ENCODE data around the gene TIGD7. TPM values are rescaled to one million over a fixed set of nuclear protein-coding genes. Genes with fewer than 3 reads are reported as not detected.

TIGD7 gene
- total RNA-seq, 1 experiment from 2014 or later, result 0.49 TPM

DNA sequence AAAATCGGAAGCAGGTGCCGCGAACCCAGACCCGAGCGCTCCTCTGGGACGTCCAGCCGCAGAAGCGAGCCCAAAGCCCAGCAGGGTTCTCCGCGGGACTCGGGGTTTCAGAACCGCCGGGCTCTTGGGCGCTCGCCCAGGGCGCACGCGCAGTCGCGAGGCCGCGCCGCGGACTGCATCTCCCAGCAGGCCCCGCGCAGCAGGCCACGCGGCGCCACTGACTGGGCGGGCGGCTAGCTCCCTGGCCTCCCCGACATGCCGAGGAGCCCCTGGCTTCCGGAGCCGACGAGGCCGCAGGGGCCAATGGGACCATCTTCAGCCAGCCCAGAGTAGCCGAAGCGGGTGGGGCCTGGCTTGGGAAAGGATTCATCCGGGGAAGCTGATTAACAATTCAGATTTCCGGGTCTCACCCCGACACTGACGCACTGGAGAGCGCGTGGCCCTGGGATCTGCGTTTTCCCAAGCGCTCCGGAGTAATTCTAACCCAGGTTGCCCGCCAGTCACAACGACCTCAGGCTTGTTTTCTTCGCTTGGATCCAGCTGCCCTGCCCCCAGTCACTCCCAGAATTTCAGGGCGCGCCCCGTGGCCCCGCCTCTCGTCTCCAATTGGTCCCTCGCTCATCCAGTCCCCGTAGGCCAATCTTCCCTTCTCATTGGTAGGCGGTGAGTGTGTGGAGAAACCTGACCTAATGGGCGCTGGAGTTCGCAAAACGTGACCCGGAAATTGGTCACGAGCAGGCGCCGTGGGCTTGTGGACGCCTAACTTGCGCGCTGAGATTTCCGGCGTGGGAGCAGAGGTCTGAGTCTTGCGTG is 22.3 kb downstream of the TIGD7 start, which contains the start of gene ZNF263:
ZNF263 (plus strand) TSS at position 762 of the 813 bp plus-strand sequence. CDS start 328 bp downstream, outside the sequence.
- peak within 1 kb of the TSS; percentile 99 for H3K4me2 ChIP-seq (ENCODE audit: low read length)
- peak; percentile 95 for DNase-seq (ENCODE audit: low read depth, low spot score)
- peaks cover 12 to 29% of the 10 kb centered on the region in 2 experiments for H3K36me3 ChIP-seq (ENCODE audit: control insufficient read depth in 1 of 2, insufficient read depth in 2 of 2, low read length in 2 of 2)
- RAD21 ChIA-PET (ENCODE audit: low non-redundant PET in 1 of 2, low total read pairs in 2 of 2, uncharacterized antibody in 2 of 2, unreplicated experiment in 2 of 2), result interaction anchor here in 1 of 2 experiments (0.7 kb wide), 1 partner anchor 218 kb away, joined by 3 read pairs; the partner anchor contains the start of gene CLUAP1
- no peaks in the 10 kb centered on the region for H3K9me2 ChIP-seq (ENCODE audit: insufficient read depth)
- peaks cover 8 to 21% of the 10 kb centered on the region in 2 experiments; a peak in 2 of 4 replicates for H3K4me1 ChIP-seq (ENCODE audit: control insufficient read depth in 1 of 2, insufficient read depth in 2 of 2, low read length in 2 of 2)
- CTCF ChIA-PET, result interaction anchor here (2.3 kb wide), 1 partner anchor 16 kb away, joined by 15 read pairs; no protein-coding TSS in a partner anchor
- H3K9ac ChIP-seq (ENCODE audit: low read length), result peak within 1 kb of the TSS; percentile 83
- H4K20me1 ChIP-seq (ENCODE audit: insufficient read depth), result no peaks in the 10 kb centered on the region
- H3K27ac ChIP-seq (ENCODE audit: low read depth, low read length), result peak within 1 kb of the TSS; percentile 96
- POLR2A ChIA-PET, result interaction anchor here (0.9 to 1.4 kb wide), 4 partner anchors 16 to 118 kb away, joined by 3 to 7 read pairs (median 4); partner anchors contain the start of genes ZNF174 and ZSCAN32
- H3K79me2 ChIP-seq (ENCODE audit: insufficient read depth, low read length), result peaks cover 44% of the 10 kb centered on the region
- intact Hi-C loops (cut with micrococcal nuclease), result loop anchor here (1.0 to 2.0 kb wide), 2 partner anchors 18 to 118 kb away; partner anchors contain the start of genes ZNF174 and ZSCAN32
- H3K27me3 ChIP-seq (ENCODE audit: insufficient read depth, low read length), result no peaks in the 10 kb centered on the region
- H3K4me3 ChIP-seq (replicated peaks in 1 of 2; ENCODE audit: low read depth in 1 of 2, low read length in 2 of 2), result peak within 1 kb of the TSS; percentile 69 to 91
- H2AFZ ChIP-seq (ENCODE audit: low read depth, low read length, poor library complexity, severe bottlenecking), result peak within 1 kb of the TSS; percentile 59
- no peaks in the 10 kb centered on the region; a peak in 2 of 4 replicates for H3K9me3 ChIP-seq (ENCODE audit: control insufficient read depth in 1 of 2, insufficient read depth in 1 of 2, low read depth in 1 of 2, low read length in 2 of 2)
- no TSS peak for BruUV-seq (replicated peaks)
- ATAC-seq, result peak; percentile 90
- no peak for TF ChIP-seq CEBPB (IDR thresholded peaks at IDR 0.05; ENCODE audit: low read depth)
- TF ChIP-seq POLR2A (IDR thresholded peaks at IDR 0.05; ENCODE audit: borderline replicate concordance, extremely low read depth, insufficient read depth, insufficient read length), result peak; percentile 64
- no peak for TF ChIP-seq ATF3 (IDR thresholded peaks at IDR 0.05)
- TF ChIP-seq CBX3 (IDR thresholded peaks at IDR 0.05; ENCODE audit: low read depth), result no peak
- no peak for TF ChIP-seq RAD21 (IDR thresholded peaks at IDR 0.05; ENCODE audit: low read depth)
- no peak for TF ChIP-seq ZNF274 (IDR thresholded peaks at IDR 0.05; ENCODE audit: low read depth, low read length)
- TF ChIP-seq ELF1 (IDR thresholded peaks at IDR 0.05; ENCODE audit: borderline replicate concordance, low read depth), result peak; percentile 56; the same call in 1 of the 2 replicates
- TF ChIP-seq SRF (IDR thresholded peaks at IDR 0.05; ENCODE audit: low read depth), result peak; percentile 89
- no peak for TF ChIP-seq EZH2phosphoT487 (IDR thresholded peaks at IDR 0.05; ENCODE audit: borderline replicate concordance)
- TF ChIP-seq ZBTB33 (IDR thresholded peaks at IDR 0.05; ENCODE audit: extremely low read depth, insufficient replicate concordance, low read length), result peak; percentile 22
- TF ChIP-seq JUND (IDR thresholded peaks at IDR 0.05), result no peak
- TF ChIP-seq, protein P1, sequence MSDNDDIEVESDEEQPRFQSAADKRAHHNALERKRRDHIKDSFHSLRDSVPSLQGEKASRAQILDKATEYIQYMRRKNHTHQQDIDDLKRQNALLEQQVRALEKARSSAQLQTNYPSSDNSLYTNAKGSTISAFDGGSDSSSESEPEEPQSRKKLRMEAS (IDR thresholded peaks at IDR 0.05), result peak; percentile 91
- no peak for TF ChIP-seq CTCF (IDR thresholded peaks at IDR 0.05 in 2 of 3, conservative IDR thresholded peaks at IDR 0.05 in 1 of 3; ENCODE audit: borderline replicate concordance in 1 of 3, insufficient read depth in 1 of 3, low read depth in 2 of 3, low read length in 2 of 3)
- TF ChIP-seq EZH2 (IDR thresholded peaks at IDR 0.05), result no peak
- TF ChIP-seq, protein P2, sequence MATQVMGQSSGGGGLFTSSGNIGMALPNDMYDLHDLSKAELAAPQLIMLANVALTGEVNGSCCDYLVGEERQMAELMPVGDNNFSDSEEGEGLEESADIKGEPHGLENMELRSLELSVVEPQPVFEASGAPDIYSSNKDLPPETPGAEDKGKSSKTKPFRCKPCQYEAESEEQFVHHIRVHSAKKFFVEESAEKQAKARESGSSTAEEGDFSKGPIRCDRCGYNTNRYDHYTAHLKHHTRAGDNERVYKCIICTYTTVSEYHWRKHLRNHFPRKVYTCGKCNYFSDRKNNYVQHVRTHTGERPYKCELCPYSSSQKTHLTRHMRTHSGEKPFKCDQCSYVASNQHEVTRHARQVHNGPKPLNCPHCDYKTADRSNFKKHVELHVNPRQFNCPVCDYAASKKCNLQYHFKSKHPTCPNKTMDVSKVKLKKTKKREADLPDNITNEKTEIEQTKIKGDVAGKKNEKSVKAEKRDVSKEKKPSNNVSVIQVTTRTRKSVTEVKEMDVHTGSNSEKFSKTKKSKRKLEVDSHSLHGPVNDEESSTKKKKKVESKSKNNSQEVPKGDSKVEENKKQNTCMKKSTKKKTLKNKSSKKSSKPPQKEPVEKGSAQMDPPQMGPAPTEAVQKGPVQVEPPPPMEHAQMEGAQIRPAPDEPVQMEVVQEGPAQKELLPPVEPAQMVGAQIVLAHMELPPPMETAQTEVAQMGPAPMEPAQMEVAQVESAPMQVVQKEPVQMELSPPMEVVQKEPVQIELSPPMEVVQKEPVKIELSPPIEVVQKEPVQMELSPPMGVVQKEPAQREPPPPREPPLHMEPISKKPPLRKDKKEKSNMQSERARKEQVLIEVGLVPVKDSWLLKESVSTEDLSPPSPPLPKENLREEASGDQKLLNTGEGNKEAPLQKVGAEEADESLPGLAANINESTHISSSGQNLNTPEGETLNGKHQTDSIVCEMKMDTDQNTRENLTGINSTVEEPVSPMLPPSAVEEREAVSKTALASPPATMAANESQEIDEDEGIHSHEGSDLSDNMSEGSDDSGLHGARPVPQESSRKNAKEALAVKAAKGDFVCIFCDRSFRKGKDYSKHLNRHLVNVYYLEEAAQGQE (IDR thresholded peaks at IDR 0.05; ENCODE audit: low read depth), result no peak
- TF ChIP-seq POLR2AphosphoS5 (IDR thresholded peaks at IDR 0.05; ENCODE audit: low read depth, low read length), result peak; percentile 74
- TF ChIP-seq YY1 (IDR thresholded peaks at IDR 0.05; ENCODE audit: extremely low read depth, insufficient replicate concordance, low read depth, low read length), result no peak

Measured in HCT116 (cell line).